Smooth muscle cell (in vitro differentiated cells): Measurements from ENCODE around the gene EHBP1L1. TPM values are rescaled to one million over a fixed set of nuclear protein-coding genes. Genes with fewer than 3 reads are reported as not detected.

Experiments used
- DNase-seq: peaks from one replicate; lab custom pipeline; 2025; ENCODE audit not compliant: unreplicated experiment; lab: John Stamatoyannopoulos, UW
- H2AFZ ChIP-seq: fragments of 200-600 bp; sonication (generic); 2 replicates; pipeline ENCODE4 v1.6.0; 2016; ENCODE audit warnings: antibody characterized with exemption, low read depth, mild to moderate bottlenecking
- H3F3A ChIP-seq: fragments of 200-600 bp; sonication (generic); 2 replicates; pipeline ENCODE4 v1.6.0; 2017; ENCODE audit warnings: antibody characterized with exemption, low read depth
- H3K27ac ChIP-seq: fragments of 200-600 bp; sonication (generic); 2 replicates; pipeline ENCODE4 v1.5.1; 2016; ENCODE audit warnings: low read depth, mild to moderate bottlenecking
- H3K27me3 ChIP-seq: fragments of 200-600 bp; sonication (generic); 2 replicates; pipeline ENCODE4 v1.6.1; 2016; ENCODE audit warnings: low read depth, mild to moderate bottlenecking
- H3K36me3 ChIP-seq: fragments of 200-600 bp; sonication (generic); 2 replicates; pipeline ENCODE4 v1.5.1; 2016; ENCODE audit warnings: low read depth
- H3K4me1 ChIP-seq: fragments of 200-600 bp; sonication (generic); 2 replicates; pipeline ENCODE4 v1.5.1; 2016; ENCODE audit warnings: low read depth
- H3K4me2 ChIP-seq: fragments of 200-600 bp; sonication (generic); 2 replicates; pipeline ENCODE4 v1.6.0; 2016; ENCODE audit warnings: mild to moderate bottlenecking
- H3K4me3 ChIP-seq: fragments of 200-600 bp; sonication (generic); 2 replicates; pipeline ENCODE4 v1.5.1; 2016; ENCODE audit warnings: mild to moderate bottlenecking
- H3K79me2 ChIP-seq: fragments of 200-600 bp; sonication (generic); 2 replicates; pipeline ENCODE4 v1.6.0; 2016; ENCODE audit warnings: low read depth, mild to moderate bottlenecking
- H3K9ac ChIP-seq: fragments of 200-600 bp; sonication (generic); 2 replicates; pipeline ENCODE4 v1.6.0; 2016; ENCODE audit warnings: low read depth
- H3K9me3 ChIP-seq: fragments of 200-600 bp; sonication (generic); replicated peaks from 2 replicates; pipeline ENCODE4 v1.5.1; 2016; ENCODE audit warnings: low read depth
- H4K20me1 ChIP-seq: fragments of 200-600 bp; sonication (generic); 2 replicates; pipeline ENCODE4 v1.6.0; 2016; ENCODE audit warnings: low read depth
- WGBS: methylation state at CpG from one replicate; pipeline ENCODE4 v1.1.7; 2016; ENCODE audit warnings: low lambda C conversion rate; 5-methylcytosine and 5-hydroxymethylcytosine counted together
- polyA plus RNA-seq: library from polyadenylated mRNA; unstranded; fragments of >200 nt; fragmentation: Nextera tagmentation; extraction: Ambion mirVana; gene quantifications from 2 replicates; pipeline ENCODE4 v1.2.1, GENCODE V29; 2016
- total RNA-seq: library from RNA; depleted of rRNA; stranded (reverse); fragments of >200 nt; gene quantifications from 2 replicates; pipeline ENCODE4 v1.2.3, GENCODE V29; 2014
- TF ChIP-seq, protein P1 (sequence below): fragments of 200-600 bp; sonication (generic); IDR thresholded peaks from 2 replicates; pipeline ENCODE4 v1.5.1; 2017; ENCODE audit warnings: borderline replicate concordance, mild to moderate bottlenecking, antibody characterized with exemption; ENCODE audit not compliant: insufficient read depth, poor library complexity, severe bottlenecking

Gene EHBP1L1
- total and polyA plus RNA-seq, 2 experiments from 2014 or later: 5.1 to 29.5 TPM

DNA sequence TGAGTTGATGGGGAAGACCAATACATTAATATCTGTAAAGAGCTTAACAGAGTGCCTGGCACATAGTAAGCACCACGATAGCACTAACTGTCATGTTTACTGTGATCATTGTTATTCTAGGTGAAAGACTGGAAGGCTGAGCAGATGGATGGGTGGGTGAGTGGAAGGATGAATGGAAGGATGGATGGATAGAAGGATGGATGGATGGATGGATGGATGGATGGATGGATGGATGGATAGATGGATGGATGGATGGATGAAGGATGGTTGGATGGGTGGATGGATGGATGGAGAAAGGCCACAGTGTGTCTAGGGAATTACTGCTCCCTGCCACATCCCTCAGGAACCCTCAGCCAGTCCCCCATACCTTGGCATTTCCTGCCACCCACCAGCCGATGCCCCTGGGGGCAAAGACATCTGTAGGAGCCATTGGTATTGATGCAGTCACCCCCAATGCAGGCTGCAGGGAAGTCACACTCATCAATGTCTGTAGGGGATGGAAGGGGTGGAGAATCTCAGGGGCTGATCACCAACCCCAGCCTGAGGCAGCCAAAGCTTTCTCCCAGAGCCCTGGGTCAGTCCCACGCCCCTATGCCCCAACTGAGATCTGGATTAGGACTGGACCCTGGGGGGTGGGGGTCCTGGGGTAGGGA is 33.0 kb upstream of the EHBP1L1 start:
- TF ChIP-seq, protein P1, sequence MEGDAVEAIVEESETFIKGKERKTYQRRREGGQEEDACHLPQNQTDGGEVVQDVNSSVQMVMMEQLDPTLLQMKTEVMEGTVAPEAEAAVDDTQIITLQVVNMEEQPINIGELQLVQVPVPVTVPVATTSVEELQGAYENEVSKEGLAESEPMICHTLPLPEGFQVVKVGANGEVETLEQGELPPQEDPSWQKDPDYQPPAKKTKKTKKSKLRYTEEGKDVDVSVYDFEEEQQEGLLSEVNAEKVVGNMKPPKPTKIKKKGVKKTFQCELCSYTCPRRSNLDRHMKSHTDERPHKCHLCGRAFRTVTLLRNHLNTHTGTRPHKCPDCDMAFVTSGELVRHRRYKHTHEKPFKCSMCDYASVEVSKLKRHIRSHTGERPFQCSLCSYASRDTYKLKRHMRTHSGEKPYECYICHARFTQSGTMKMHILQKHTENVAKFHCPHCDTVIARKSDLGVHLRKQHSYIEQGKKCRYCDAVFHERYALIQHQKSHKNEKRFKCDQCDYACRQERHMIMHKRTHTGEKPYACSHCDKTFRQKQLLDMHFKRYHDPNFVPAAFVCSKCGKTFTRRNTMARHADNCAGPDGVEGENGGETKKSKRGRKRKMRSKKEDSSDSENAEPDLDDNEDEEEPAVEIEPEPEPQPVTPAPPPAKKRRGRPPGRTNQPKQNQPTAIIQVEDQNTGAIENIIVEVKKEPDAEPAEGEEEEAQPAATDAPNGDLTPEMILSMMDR: no peak
- no peaks in the 10 kb centered on the region for H3K27me3 ChIP-seq
- H3F3A ChIP-seq: peaks cover 14% of the 10 kb centered on the region
- H3K4me1 ChIP-seq: peaks cover 11% of the 10 kb centered on the region
- H3K27ac ChIP-seq: no peak overlapping the region
- H3K9me3 ChIP-seq: no peaks in the 10 kb centered on the region
- no peaks in the 10 kb centered on the region for H3K36me3 ChIP-seq
- no peak overlapping the region for H3K4me2 ChIP-seq
- no peak for DNase-seq
- 93% methylated on average over 3 of the region's 3 CpGs for WGBS
- H2AFZ ChIP-seq: no peak overlapping the region
- no peak overlapping the region for H3K4me3 ChIP-seq
- H4K20me1 ChIP-seq: peaks cover 20% of the 10 kb centered on the region
- no peak overlapping the region for H3K9ac ChIP-seq
- no peaks in the 10 kb centered on the region for H3K79me2 ChIP-seq

- H4K20me1 ChIP-seq: no peaks in the 10 kb centered on the region
- no peaks in the 10 kb centered on the region for H3K27me3 ChIP-seq
- H3K4me1 ChIP-seq: no peaks in the 10 kb centered on the region
- TF ChIP-seq, protein P1: no peak
- H3K27ac ChIP-seq: no peak overlapping the region
- H2AFZ ChIP-seq: no peak overlapping the region
- peak overlapping the region; percentile 34 for H3K4me3 ChIP-seq
- no peak for DNase-seq
- H3K79me2 ChIP-seq: no peaks in the 10 kb centered on the region
- H3F3A ChIP-seq: peaks cover 5% of the 10 kb centered on the region
- H3K36me3 ChIP-seq: no peaks in the 10 kb centered on the region
- H3K9me3 ChIP-seq: no peaks in the 10 kb centered on the region
- 75% methylated on average over 4 of the region's 4 CpGs for WGBS
- H3K9ac ChIP-seq: no peak overlapping the region
- peak overlapping the region; percentile 61 for H3K4me2 ChIP-seq
Observed at GRCh38 chr11:65545853-65546216, 30.0 kb upstream of the EHBP1L1 start.

GRCh38 chr11:65546217-65546958 is 29.5 kb upstream of the EHBP1L1 start:
- Histone ChIP-seq H3K4me1 (no peaks in the 10 kb centered on the region), H2AFZ (no peak overlapping the region), H3K36me3 (no peaks in the 10 kb centered on the region), H3K27me3 (no peaks in the 10 kb centered on the region), H3F3A (peaks cover 5% of the 10 kb centered on the region), H3K27ac (no peak overlapping the region), H4K20me1 (no peaks in the 10 kb centered on the region), H3K79me2 (no peaks in the 10 kb centered on the region), H3K4me2 (peak overlapping the region; percentile 61), H3K9ac (no peak overlapping the region), H3K4me3 (peak overlapping the region; percentile 34), H3K9me3 (no peaks in the 10 kb centered on the region)
- 22% methylated on average over 52 of the region's 64 CpGs for WGBS
- DNase-seq: no peak
- TF ChIP-seq, protein P1: no peak
